Esophagus (tissue), 2 donors: ENCODE data around the gene ACAT1. TPM values are rescaled to one million over a fixed set of nuclear protein-coding genes. Genes with fewer than 3 reads are reported as not detected.
"Not testable (repeated sequence)": the region's sequence is repeated elsewhere in the genome, so short reads cannot be mapped to it uniquely, and the experiment has no call there.

Experiments used
- H3K27ac ChIP-seq, 2 donors: one replicate each; pipeline ENCODE4 v1.5.1; 2013; ENCODE audit warnings: low read depth in 2 of 2, mild to moderate bottlenecking in 2 of 2, inconsistent platforms in 1 of 2, low read length in 1 of 2, moderate library complexity in 1 of 2
- H3K27me3 ChIP-seq, 2 donors: one replicate each; pipeline ENCODE4 v1.6.1; 2013; ENCODE audit warnings: low read length in 2 of 2, control low read depth in 1 of 2, mild to moderate bottlenecking in 1 of 2; ENCODE audit not compliant: insufficient read depth in 2 of 2, control insufficient read depth in 1 of 2
- H3K36me3 ChIP-seq, 2 donors: one replicate each; pipeline ENCODE4 v1.6.1; 2013; ENCODE audit warnings: low read length in 1 of 2; ENCODE audit not compliant: control insufficient read depth in 2 of 2, insufficient read depth in 2 of 2
- H3K4me1 ChIP-seq, 2 donors: one replicate each; pipeline ENCODE4 v1.6.1; 2013; ENCODE audit warnings: low read length in 1 of 2; ENCODE audit not compliant: control insufficient read depth in 2 of 2, insufficient read depth in 2 of 2
- H3K4me3 ChIP-seq, 2 donors: one replicate each; pipeline ENCODE4 v1.5.1; 2013; ENCODE audit warnings: low read length in 2 of 2, mild to moderate bottlenecking in 2 of 2, low read depth in 1 of 2, moderate library complexity in 1 of 2
- H3K9me3 ChIP-seq, 2 donors: one replicate each; pipeline ENCODE4 v1.6.1; 2013; ENCODE audit warnings: mild to moderate bottlenecking in 2 of 2, low read depth in 1 of 2, low read length in 1 of 2, moderate library complexity in 1 of 2; ENCODE audit not compliant: control insufficient read depth in 2 of 2, insufficient read depth in 1 of 2
- WGBS, 2 donors: extraction: QIAGEN DNeasy Blood & Tissue Kit; methylation state at CpG; one replicate each; pipeline ENCODE4 v1.1.7; 2013; 5-methylcytosine and 5-hydroxymethylcytosine counted together
- polyA plus RNA-seq, 2 donors: library from polyadenylated mRNA; stranded (reverse); fragments of 200-250 nt; gene quantifications; one replicate each; pipeline ENCODE4 v1.2.3, GENCODE V29; 2013
- donor health status: healthy with polysubstance abuse.
- donor health status: Bipolar disorder and iron deficiency.

Gene ACAT1
- polyA plus RNA-seq, 2 donors: 20.7 to 38.0 TPM

DNA sequence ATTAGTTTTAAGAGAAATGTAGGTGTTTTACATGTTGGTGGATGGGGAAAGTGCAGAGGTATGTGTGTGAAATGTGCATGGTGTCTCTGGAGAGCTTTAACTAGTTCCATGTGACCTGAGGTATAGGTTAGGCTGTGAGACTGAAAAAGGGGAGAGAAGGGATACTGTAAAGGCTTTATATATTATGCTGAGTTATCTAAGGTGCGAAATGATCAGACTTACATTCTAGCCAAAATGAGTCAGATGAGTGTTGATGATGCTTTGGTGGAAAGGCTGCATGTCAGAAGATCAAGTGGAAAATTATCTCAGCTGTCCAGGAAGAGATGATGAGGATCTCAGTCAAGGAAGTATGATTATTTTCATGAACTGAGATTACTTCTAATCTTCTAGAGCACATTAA lies 15.8 kb downstream of the ACAT1 start:
- H3K4me1 ChIP-seq: no peaks in the 10 kb centered on the region
- H3K4me3 ChIP-seq: no peak overlapping the region
- no peak overlapping the region for H3K27ac ChIP-seq
- no peaks in the 10 kb centered on the region for H3K27me3 ChIP-seq
- H3K36me3 ChIP-seq: peaks cover 0 to under 1% of the 10 kb centered on the region in 2 donors
- no peaks in the 10 kb centered on the region for H3K9me3 ChIP-seq
- 91 to 97% methylated on average over 1 of the region's 1 CpG for WGBS, 2 donors

DNA sequence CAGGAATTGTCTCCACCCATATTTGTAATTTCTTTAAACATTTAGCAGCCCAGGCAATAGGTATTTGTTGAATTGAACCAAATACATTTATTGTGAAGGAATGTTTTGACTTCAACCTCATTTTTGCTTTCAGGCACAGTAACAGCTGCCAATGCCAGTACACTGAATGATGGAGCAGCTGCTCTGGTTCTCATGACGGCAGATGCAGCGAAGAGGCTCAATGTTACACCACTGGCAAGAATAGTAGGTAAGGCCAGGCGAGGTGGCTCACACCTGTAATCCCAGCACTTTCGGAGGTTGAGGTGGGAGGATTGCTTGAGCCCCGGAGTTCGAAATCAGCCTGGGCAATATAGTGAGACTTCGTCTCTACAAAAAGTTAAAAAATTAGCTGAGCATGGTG lies 20.9 kb downstream of the ACAT1 start:
- Histone ChIP-seq H3K9me3 (no peaks in the 10 kb centered on the region), H3K27ac (no peak overlapping the region), H3K4me1 (no peaks in the 10 kb centered on the region), H3K27me3 (no peaks in the 10 kb centered on the region), H3K4me3 (no peak overlapping the region), H3K36me3 (peaks cover 5 to 6% of the 10 kb centered on the region in 2 donors)
- WGBS, 2 donors: 93 to 97% methylated on average over 7 of the region's 7 CpGs

DNA sequence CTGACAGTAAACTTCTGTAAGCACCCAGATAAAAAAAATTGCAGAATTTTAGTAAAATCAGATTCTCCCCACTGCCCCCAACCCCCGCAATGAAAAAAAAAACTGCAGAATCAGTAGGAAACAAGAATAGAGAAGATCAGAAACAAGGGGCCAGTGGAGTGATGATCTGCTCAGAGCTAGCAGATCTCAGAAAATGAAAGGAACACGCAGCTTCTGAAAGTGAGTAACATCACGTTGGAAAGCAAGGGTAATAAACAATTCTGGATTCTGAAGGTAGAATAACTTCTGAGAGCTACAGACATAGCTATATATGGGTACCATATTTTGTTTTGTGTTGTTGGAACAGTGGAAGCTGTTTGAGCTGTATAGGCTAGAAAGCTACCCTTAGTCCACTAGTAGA lies 23.2 kb downstream of the ACAT1 start:
- H3K4me3 ChIP-seq: no peak overlapping the region
- peaks cover 5 to 8% of the 10 kb centered on the region in 2 donors for H3K36me3 ChIP-seq
- H3K4me1 ChIP-seq: no peaks in the 10 kb centered on the region
- no peak overlapping the region for H3K27ac ChIP-seq
- no peaks in the 10 kb centered on the region for H3K27me3 ChIP-seq
- no peaks in the 10 kb centered on the region for H3K9me3 ChIP-seq
- WGBS, 2 donors: 86 to 89% methylated on average over 3 of the region's 3 CpGs

DNA sequence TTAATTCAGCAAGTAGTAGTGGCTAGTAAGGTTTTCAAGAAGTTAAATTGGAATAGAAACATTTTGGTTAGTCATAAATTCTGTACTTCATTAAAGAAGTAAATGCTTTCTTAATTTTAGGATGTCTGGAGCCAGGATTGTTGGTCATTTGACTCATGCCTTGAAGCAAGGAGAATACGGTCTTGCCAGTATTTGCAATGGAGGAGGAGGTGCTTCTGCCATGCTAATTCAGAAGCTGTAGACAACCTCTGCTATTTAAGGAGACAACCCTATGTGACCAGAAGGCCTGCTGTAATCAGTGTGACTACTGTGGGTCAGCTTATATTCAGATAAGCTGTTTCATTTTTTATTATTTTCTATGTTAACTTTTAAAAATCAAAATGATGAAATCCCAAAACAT lies 25.8 kb downstream of the ACAT1 start:
- Histone ChIP-seq H3K27ac (no peak overlapping the region), H3K36me3 (peaks cover 5 to 11% of the 10 kb centered on the region in 2 donors), H3K4me1 (no peaks in the 10 kb centered on the region), H3K4me3 (no peak overlapping the region), H3K9me3 (no peaks in the 10 kb centered on the region), H3K27me3 (no peaks in the 10 kb centered on the region)
- WGBS, 2 donors: 72 to 81% methylated on average over 1 of the region's 1 CpG

DNA sequence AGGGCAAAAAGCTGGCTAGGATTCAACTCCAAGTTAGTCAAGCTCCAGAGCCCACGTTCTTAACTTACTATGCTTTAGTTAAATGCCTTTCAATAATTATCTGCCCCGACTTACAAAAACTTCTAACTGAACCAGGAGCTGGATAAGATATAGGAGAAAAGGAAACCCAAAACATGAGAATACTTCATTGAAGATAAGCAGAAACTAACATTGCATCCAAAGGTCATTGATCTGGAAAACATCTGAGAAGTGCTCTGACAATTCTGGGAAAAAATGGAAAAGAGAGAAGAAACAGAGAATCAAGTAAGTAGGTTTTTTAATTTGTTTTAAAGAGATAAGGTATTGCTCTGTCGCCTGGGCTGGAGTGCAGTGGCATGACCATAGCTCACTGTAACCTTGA lies 27.2 kb downstream of the ACAT1 start:
- 69 to 85% methylated on average over 3 of the region's 3 CpGs for WGBS, 2 donors
- Histone ChIP-seq H3K27me3 (no peaks in the 10 kb centered on the region), H3K36me3 (peaks cover 5 to 7% of the 10 kb centered on the region in 2 donors), H3K4me1 (no peaks in the 10 kb centered on the region), H3K9me3 (no peaks in the 10 kb centered on the region), H3K27ac (no peak overlapping the region), H3K4me3 (no peak overlapping the region)

DNA sequence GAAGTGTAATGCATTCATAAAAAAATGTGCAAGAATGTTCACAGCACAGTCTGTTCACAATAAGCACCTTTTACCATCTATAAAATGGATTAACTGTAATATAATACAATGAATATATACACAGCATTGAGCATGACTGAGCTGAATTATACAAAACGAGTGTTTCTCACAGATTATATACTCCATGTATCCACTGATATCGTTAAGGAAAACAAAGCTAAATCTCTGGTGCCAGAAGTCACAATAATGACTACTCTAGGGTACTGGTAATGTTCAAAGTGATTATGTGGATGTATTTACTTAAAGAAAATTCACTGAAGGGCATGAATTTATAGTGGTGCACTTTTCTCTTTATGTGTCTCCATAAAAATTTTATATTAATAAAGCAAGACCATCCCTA lies 33.2 kb downstream of the ACAT1 start:
- no peak overlapping the region for H3K4me3 ChIP-seq
- H3K36me3 ChIP-seq: peaks cover 0 to 3% of the 10 kb centered on the region in 2 donors
- no peaks in the 10 kb centered on the region for H3K4me1 ChIP-seq
- WGBS, 2 donors: 77 to 78% methylated on average over 2 of the region's 2 CpGs
- no peaks in the 10 kb centered on the region for H3K27me3 ChIP-seq
- H3K27ac ChIP-seq: no peak overlapping the region
- H3K9me3 ChIP-seq: no peaks in the 10 kb centered on the region

DNA sequence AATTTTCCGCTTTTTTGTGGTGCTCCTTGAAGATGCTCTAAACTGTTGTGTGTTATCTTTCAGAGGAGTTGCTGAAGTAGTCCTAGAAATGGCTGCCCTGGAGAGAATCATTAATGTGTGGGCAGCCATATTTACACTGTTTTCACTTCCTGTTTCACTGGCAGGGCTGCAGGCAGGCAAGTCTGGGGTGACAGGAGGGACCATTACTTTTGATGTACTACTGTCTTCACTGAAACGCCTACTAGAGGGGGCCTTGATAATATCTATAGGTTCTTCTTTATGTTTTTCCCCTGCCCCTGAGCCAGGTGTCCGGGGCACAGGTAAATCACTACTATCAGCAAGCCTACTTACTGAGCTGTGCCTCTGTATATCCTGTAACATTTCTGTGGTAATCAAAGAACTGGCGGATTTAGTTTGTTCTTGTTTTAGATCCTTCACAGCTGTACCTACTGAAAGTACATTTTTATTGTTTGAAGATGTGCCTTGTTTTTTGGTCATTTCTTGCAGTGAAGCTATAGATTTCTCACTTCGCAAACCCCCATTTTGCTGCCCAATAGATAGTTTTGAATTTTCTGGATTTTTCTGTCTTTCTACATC lies 39.7 kb downstream of the ACAT1 start:
- Histone ChIP-seq H3K9me3 (no peaks in the 10 kb centered on the region), H3K36me3 (peaks cover 0 to 2% of the 10 kb centered on the region in 2 donors), H3K27ac (no peak overlapping the region), H3K4me3 (no peak overlapping the region), H3K27me3 (no peaks in the 10 kb centered on the region), H3K4me1 (no peaks in the 10 kb centered on the region)
- WGBS, 2 donors: 84 to 90% methylated on average over 5 of the region's 5 CpGs

DNA sequence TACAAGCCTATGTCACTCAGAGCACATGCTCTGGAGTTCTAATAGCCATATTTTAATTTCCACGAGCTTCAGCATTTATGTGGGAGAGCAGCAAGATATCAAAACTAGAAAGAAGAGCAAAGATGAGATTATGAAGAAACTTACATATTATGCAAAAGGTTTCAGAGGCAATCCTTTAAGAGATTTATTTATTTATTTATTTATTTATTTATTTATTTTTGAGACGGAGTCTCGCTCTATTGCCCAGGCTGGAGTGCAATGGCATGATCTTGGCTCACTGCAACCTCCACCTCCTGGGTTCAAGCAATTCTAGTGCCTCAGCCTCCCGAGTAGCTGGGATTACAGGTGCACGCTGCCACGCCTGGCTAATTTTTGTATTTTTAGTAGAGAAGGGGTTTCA lies 41.5 kb downstream of the ACAT1 start:
- H3K4me1 ChIP-seq, H3K27me3 ChIP-seq, H3K9me3 ChIP-seq, H3K36me3 ChIP-seq, H3K27ac ChIP-seq, H3K4me3 ChIP-seq: not testable (repeated sequence)
- 81 to 90% methylated on average over 6 of the region's 6 CpGs for WGBS, 2 donors

DNA sequence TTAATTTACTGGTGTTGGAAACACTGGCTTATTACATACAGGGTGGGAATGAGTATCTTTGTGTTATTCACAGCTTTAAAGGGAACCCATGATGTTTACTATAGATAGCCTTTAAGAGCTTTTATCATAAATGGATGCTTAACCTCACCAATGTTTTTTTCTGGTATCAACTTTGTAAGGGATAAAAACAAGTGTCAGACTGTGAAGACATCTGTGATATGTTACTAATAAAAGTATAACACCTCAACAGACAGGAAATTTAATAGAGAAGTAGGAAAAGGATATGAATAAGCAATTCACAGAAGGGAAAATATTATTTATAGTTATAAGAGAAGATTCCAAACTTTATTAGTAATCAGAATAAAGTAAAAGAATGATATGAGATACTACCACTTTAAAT lies 46.3 kb downstream of the ACAT1 start:
- no peaks in the 10 kb centered on the region for H3K4me1 ChIP-seq
- H3K36me3 ChIP-seq: no peaks in the 10 kb centered on the region
- H3K27me3 ChIP-seq: no peaks in the 10 kb centered on the region
- no peaks in the 10 kb centered on the region for H3K9me3 ChIP-seq
- no peak overlapping the region for H3K4me3 ChIP-seq
- no peak overlapping the region for H3K27ac ChIP-seq

DNA sequence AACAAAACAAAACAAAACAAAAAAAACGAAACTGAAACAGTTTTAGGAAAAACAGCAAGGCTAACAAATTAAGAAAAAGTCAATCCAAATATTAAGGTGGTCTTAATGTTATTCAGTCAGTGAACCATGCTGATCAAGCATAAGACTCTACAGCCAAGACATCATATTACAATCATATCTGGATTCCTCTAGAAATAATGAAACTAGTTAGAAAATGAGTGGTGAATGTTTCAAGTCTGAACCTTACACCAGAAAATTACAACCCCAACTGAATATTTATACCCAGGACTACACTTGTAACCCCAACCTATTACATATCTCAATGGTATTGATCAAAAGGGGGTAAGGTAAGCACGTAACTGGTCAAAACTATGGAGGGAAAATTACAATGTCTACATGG lies 48.8 kb downstream of the ACAT1 start:
- H3K4me3 ChIP-seq: no peak overlapping the region
- H3K36me3 ChIP-seq: no peaks in the 10 kb centered on the region
- no peaks in the 10 kb centered on the region for H3K9me3 ChIP-seq
- no peak overlapping the region for H3K27ac ChIP-seq
- 59 to 62% methylated on average over 2 of the region's 2 CpGs for WGBS, 2 donors
- no peaks in the 10 kb centered on the region for H3K27me3 ChIP-seq
- H3K4me1 ChIP-seq: no peaks in the 10 kb centered on the region
